ENCODE data around the gene CEP170B. TPM values are rescaled to one million over a fixed set of nuclear protein-coding genes. Genes with fewer than 3 reads are reported as not detected.
"Not testable (repeated sequence)": the region's sequence is repeated elsewhere in the genome, so short reads cannot be mapped to it uniquely, and the experiment has no call there.

Gene CEP170B
- total RNA-seq, 1 donor from 2014 or later, result 10.5 TPM

DNA sequence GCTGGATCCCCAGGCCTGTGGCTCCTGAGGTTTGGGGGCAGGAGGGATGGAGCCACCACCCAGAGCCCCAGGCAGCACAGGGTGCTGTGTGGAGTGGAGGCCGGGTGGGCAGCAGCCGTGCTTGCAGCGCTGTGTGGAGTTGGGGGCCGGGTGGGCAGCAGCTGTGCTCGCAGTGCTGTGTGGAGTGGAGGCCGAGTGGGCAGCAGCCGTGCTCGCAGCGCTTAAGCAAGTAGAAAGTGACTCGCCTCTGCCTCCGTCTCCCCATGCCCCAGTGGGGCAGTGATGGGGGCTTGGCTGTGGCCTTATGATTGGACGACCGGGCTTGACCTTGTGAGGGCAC is 10.3 kb downstream of the CEP170B start:
- DNase-seq (ENCODE audit: missing footprints), result no peak
- intact Hi-C loops (cut with DNase I), result no loop called here
- no peak for ATAC-seq

DNA sequence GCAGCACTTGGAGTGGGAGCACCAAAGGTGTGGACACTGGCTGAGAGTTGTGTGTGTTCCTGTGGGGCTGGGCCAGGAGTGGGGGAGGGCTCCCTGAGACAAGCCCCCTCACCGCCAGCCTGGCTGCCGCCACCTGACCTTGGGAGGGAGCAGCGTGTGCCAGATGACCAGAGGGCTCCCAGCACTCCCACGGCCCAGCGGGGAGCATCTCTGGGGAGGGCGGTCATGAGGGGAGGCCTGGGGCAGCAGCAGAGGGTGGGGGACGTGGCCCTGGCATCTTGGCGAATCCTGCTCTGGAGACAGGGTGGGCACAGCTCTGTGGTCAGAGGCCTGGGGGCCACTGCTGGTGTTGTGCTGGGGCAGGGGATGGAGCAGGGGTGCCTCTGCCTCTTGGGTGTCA is 10.7 kb downstream of the CEP170B start:
- ATAC-seq (no peak), DNase-seq (ENCODE audit: missing footprints) (peak; percentile 37)
- intact Hi-C loops (cut with DNase I), result no loop called here

DNA sequence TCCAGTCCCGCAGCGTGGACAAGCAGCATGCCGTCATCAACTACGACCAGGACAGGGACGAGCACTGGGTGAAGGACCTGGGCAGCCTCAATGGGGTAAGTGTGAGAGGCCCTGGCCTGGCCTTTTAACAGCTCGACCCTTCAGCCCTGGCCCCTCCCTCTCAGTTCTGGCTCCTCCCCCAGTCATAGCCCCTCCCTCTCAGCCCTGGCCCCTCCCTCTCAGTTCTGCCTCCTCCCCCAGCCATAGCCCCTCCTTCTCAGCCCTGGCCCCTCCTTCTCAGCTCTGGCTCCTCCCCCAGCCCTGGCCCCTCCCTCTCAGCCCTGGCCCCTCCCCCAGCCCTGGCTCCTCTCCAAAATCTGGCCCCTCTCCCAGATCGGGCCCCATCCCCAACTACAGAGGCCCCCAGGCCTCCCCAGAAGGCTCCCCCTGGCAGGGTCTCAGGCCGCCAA is 11.2 kb downstream of the CEP170B start:
- ATAC-seq (peak; percentile 15), DNase-seq (ENCODE audit: missing footprints) (peak; percentile 37)
- intact Hi-C loops (cut with DNase I), result no loop called here

DNA sequence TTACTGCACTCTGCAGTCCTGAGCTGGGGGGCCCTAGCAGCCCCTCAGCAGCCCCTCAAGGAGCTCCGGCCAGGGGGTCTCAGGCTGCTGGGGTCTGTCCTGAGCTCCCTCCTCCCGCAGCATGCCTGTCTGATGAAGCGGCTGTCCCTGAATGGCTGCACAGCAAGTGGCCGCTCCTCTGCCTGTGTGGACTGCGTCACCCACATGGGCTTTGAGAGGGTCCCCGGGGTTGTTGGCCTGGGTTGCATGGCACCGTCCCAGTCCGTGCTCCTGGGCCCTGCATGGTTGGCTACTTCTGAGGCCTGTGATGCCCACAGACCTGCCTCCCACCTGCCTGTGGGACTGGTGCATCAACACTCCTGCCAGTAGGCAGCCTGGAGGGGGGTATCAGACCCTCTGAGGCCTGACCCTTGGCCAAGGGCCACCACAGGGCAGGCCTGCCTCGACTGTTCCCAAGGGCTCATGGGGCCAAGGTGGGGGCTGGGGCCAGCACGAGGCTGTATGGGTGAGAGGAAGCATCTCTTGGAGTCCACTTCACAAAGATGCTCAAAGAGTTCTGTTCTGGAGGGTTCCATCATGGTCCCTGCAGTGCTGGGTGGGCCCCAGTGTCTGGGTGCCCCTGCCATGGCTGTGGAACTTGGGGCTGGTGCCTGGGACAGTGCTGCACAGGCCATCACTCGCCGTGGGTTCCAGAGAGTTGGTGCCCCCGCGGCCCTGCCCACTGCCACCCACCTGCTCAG is 12.2 kb downstream of the CEP170B start:
- DNase-seq (ENCODE audit: missing footprints), result peak; percentile 58
- no peak for ATAC-seq
- intact Hi-C loops (cut with DNase I), result no loop called here

DNA sequence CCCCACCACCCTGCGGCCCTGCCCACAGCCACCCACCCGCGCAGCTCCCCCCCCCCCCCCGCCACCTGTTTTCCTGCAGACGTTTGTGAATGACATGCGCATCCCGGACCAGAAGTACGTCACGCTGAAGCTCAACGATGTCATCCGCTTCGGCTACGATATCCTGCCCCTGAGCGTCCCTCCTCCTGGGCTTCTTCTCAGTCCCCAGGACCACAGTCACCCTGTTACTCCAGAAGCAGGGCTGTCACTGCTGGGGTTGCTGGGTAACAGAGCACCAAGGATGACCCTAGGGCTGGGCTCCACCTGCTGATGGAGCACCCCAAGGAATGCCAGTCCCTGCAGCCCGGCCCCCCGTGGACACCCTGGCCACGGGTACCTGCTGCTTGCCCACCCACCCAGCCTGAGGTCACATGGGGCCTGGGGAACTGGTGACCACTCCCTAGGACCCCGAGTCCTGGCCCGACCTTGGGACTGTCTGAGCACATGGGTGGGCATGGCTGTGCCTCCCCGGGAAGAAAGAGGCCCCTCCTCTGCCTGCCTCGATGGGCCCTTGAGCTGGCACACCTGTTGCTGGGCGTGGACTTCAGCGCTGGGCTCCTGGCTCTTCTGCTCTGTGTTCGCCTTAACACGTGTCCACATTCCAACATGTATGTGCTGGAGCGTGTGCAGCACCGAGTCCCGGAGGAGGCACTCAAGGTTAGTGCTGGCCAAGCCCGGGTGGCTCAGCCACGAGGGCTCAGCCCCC is 12.9 kb downstream of the CEP170B start:
- DNase-seq (ENCODE audit: missing footprints), result peak; percentile 60
- no peak for ATAC-seq
- intact Hi-C loops (cut with DNase I), result no loop called here

DNA sequence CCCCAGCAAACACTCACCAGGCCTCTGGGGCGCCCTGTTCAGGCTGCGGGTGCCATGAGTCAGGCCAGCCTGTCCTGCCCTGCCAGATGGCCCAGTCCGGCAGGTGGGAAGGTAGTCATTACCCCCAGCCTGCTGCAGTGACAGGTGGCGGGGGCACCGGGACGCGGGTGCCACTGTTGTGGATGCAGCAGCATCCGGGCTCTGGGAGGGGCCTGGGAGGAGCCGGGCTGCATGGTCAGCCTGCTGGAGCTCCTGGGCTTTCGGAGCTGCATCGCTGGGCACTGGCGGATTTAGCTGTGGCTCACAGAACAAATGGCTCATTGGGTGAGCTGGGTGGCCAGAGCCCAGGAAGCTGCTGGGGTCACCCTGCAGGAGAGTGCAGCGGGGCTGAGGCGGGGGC is 13.5 kb downstream of the CEP170B start:
- DNase-seq (ENCODE audit: missing footprints), result peak; percentile 45
- ATAC-seq, result no peak
- intact Hi-C loops (cut with DNase I), result no loop called here

DNA sequence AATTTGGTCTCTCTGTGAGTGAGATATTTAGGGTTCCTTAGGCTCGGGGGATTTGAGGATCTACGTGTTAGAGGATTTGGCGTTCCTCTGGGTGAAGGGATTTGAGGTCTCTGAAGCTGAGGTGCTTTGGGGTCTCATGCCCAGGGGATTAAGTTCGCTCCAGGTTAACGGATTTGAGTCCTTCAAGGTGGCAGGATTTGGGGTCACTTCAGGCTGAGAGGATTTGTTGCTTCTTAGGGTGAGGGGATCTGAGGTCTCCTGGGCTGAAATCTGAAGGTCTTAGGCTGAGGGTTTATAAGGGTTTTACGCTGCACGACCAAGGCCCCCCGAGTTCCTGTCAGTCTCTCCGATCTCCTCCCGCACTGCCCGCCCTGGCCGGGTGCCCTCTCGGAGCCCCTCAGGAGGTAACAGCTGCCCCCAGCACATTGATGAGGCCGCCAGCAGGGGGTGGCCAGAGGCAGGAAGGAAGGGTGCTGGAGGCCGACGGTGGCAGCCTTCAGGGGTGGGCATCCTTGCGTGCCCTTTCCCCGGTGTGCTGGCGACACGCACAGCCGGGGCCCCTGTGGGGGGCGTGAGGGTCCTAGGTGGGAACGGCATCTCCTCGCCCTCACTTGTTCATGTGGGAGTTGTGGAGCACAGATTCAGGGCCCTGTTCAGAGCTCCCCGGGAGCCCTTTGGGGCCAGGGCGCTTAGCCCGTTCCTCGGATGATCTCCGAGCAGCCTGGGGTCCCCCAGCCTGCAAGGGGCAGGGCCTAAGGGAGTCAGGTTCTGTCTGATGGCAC is 14.3 kb downstream of the CEP170B start:
- intact Hi-C loops (cut with DNase I), result no loop called here
- peak; percentile 58 for DNase-seq (ENCODE audit: missing footprints)
- ATAC-seq, result no peak

DNA sequence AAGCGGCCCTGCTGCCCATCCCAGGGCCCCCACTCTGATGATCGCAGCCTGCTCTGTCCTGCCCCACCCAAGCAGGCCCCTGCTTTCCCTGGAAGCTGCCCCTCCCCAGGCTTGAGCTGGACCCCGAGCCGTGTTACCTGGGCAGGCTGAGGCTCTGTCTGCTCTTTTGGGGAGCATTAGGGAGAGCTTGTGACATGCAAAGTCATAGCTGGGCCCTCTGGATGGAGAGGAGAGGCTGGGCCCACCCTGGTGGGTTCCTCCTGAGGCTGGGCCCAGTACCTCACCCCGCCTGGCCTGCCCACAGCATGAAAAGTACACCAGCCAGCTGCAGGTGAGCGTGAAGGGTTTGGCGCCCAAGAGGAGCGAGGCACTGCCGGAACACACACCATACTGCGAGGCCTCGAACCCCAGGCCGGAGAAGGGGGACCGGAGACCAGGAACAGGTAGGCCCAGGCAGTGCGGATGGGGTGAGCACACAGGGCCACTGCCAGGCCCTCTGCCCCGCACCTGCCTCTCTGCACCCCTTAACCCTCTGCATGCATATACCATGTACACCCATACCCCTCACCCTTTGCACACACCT is 15.0 kb downstream of the CEP170B start:
- DNase-seq (ENCODE audit: missing footprints) (peak; percentile 57), ATAC-seq (no peak)
- intact Hi-C loops (cut with DNase I), result no loop called here

DNA sequence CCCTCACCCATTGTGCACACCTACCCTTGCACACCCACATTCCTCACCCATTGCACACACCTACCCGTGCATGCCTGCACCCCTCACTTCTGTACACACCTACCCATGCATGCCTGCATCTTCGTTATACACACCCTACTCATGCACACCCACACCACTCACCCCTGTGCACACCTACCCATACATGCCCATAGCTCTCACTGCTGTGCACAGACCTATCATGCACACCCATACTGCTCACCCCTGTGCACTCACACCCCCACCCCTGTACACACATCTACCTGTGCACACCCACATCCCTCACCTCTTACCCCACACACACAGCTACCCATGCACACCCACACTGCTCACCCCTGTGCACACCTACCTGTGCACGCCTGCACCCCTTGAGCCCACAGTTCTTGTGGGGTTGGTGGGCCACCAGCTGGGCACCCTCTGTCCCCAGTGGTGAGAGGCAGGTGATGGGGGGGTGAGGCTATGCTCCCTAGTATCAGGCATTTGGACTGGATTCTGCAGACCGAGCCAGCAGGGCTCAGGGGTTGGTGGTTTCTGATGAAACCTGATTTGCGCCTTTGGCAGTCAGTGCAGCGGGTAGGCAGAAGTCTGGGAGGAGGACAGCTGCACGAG is 15.6 kb downstream of the CEP170B start:
- DNase-seq (ENCODE audit: missing footprints) (peak; percentile 22), ATAC-seq (no peak)
- intact Hi-C loops (cut with DNase I), result no loop called here

DNA sequence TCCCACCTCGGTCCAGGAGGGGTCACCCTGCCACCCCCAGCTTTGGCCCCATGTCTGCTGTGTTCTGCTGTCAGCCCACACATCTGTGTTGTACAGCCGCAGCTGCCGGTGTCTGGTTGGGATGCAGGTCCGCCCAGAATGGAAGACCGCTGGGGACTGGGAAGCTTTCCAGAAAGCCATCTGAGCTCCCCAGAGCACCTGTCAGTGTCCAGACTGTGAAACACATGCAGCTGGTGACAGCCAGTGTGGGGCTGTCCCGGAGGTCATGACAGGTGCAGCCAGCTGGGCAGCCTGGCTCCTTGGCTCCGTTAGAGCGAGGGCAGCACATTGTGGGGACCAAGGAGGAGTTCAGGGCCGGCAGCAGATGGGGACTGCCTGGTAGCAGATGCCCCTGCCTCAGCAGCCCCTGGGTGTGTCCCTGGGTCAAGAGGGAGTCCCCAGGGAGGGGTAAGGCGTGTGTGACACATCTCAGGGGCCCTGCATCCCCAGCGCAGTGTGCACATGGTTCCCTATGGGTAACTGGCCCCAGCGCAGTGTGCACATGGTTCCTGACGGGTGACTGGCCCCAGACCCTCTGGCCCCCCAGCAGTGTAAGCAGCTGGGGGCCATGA is 16.4 kb downstream of the CEP170B start:
- intact Hi-C loops (cut with DNase I), result no loop called here
- peak; percentile 74 for DNase-seq (ENCODE audit: missing footprints)
- ATAC-seq, result peak; percentile 81

DNA sequence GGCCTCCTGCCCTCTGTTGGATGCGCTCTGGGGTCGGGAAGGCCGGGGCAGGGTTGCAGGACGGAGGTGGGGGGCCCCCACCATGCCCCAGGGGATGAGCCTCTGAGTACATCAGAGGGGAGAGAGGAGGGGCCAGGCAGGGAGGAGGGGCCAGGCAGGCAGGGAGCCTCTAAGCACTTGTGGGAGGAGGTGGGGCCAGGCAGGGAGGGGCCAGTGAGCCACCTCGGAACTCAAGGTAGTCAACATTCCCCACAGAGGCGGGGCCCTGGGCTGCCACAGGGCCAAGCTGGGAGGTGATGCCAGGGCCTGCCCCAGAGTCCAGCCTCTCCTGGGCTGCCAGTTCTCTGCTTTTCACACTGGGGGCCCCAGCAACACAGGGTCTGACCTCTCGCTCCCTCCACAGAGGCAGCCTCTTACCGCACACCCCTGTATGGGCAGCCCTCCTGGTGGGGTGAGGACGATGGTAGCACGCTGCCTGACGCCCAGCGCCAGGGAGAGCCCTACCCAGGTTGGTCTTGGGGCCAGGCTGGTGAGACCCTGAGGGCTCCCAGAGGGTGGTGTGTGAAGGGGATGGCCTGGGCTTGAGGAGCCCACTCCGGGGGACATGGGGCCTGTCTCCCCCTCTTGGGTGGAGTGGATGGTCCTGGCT is 17.4 kb downstream of the CEP170B start:
- ATAC-seq (no peak), DNase-seq (ENCODE audit: missing footprints) (peak; percentile 26)

DNA sequence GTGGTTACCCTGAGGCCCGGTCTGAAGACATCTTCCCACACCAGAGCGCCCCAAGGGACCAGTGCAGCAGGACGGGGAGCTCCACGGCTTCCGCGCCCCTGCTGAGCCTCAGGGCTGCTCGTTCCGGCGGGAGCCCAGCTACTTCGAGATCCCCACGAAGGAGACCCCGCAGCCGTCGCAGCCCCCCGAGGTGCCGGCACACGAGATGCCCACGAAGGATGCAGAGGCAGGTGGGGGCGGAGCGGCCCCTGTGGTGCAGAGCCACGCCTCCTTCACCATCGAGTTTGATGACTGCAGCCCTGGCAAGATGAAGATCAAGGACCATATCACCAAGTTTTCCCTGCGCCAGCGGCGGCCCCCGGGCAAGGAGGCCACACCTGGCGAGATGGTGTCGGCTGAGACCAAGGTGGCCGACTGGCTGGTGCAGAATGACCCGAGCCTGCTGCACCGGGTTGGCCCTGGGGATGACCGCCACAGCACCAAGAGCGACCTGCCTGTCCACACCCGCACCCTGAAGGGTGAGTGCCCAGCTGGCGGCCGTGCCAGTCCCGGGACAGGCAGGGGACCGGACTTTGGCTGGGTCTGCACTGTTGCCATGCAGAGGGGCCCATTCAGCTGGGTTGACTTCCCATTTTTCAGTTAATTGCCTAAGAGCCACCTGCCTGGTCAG is 18.1 kb downstream of the CEP170B start:
- intact Hi-C loops (cut with DNase I), result no loop called here
- no peak for ATAC-seq
- peak; percentile 61 for DNase-seq (ENCODE audit: missing footprints)

More for the DNA sequence above, 17.4 kb downstream of the CEP170B start:
- intact Hi-C loops (cut with DNase I), result no loop called here

DNA sequence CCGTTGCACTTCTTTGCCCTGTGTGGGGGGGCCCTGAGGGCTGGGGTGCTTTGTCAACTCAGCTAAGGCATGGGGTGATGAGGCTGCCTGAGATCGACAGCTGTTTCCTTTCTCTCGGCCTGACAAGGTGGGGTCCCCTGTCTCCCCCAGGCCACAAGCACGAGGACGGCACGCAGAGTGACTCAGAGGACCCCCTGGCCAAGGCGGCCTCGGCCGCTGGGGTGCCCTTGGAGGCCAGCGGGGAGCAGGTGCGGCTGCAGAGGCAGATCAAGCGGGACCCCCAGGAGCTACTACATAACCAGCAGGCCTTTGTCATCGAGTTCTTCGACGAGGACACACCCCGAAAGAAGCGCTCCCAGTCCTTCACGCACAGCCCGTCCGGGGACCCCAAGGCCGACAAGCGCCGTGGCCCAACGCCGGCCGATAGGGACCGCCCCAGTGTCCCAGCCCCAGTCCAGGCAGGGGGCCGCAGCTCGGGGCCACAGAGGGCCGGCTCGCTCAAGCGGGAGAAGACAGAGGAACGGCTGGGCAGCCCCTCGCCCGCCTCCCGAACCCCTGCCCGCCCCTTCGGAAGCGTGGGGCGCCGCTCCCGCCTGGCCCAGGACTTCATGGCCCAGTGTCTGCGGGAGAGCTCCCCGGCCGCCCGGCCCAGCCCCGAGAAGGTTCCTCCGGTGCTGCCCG is 18.8 kb downstream of the CEP170B start:
- no peak for ATAC-seq
- DNase-seq (ENCODE audit: missing footprints), result peak; percentile 51
- intact Hi-C loops (cut with DNase I), result no loop called here

DNA sequence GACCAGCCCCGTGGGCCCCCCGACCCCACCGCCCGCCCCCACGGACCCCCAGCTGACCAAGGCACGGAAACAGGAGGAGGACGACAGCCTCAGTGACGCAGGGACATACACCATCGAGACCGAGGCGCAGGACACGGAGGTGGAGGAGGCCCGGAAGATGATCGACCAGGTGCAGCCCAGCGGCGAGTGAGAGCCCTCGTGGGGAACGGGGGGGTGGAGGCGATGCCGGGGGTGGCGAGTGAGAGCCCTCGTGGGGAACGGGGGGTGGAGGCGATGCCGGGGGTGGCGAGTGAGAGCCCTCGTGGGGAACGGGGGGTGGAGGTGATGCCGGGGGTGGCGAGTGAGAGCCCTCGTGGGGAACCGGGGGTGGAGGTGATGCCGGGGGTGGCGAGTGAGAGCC is 19.3 kb downstream of the CEP170B start:
- intact Hi-C loops (cut with DNase I); ATAC-seq; DNase-seq (ENCODE audit: missing footprints): not testable (repeated sequence)

DNA sequence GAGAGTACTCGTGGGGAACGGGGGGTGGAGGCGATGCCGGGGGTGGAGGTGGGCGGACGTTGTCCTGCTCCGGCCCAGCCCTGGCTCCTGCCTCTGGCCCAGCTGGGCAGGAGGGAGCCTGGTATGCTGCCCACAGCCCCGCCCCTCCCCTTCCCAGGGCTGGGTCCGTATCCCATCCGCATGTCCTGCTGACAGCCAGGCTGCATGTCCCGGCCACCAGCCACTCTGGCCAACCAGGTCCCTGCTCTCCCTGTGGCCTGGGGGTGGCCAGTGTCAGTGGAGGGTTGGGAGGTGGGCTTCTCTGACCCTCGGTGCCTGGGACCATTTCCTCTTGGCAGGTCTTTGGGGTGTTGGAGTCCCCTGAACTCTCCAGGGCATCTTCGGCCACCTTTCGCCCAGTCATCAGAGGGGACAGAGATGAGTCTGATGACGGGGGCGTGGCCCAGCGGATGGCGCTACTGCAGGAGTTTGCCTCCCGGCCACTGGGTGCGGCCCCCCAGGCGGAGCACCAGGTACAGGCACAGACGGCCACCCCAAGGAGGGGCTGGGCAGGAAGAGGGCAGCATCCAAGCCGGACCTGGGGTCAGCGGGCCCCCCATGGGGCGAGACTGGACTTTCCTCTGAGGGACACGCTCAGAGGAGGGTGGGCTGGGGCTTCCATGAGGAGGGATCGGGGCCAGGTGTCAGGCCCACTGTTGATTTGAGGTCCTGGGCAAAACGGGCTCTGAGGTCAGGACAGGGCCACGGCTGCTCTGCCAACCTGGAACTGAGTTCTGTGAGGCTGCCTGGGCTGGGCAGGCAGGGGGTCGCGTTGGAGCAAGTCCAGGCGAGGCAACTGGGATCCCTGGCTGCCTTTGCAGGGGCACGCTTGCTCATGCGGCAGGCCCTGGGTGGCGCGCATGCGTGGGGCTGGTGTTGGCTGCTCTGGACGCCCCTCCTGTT is 20.2 kb downstream of the CEP170B start:
- DNase-seq (ENCODE audit: missing footprints) (peak; percentile 50), ATAC-seq (no peak)
- intact Hi-C loops (cut with DNase I), result no loop called here

All from Right ventricle myocardium inferior (tissue), 1 donor.